A549 (cell line): Measurements from ENCODE around the gene ACAD11. TPM values are rescaled to one million over a fixed set of nuclear protein-coding genes. Genes with fewer than 3 reads are reported as not detected.

Experiments
- ATAC-seq, 2 experiments: fragments of 200-7000 bp in 1 of 2; fragments of >200 bp in 1 of 2; cut with Nextera tagmentation in 1 of 2; cut with Tn5 transposase in 1 of 2; 3 replicates each; pipeline versions ENCODE4 v1.8.0 to v1.9.1; 2018 to 2020; ENCODE audit warnings: mild to moderate bottlenecking in 1 of 2, moderate library complexity in 1 of 2
- CTCF ChIA-PET: fragments of 300-600 bp; sonication (Branson Sonifier 250); formaldehyde crosslinking; extraction: SDS; loops from one replicate; lab custom pipeline; 2021; ENCODE audit warnings: antibody characterized with exemption, inconsistent platforms; lab: Yijun Ruan, JAX
- POLR2A ChIA-PET: fragments of 350-600 bp; formaldehyde crosslinking; extraction: SDS; loops from one replicate; lab custom pipeline; 2021; ENCODE audit warnings: antibody characterized with exemption, inconsistent platforms; lab: Yijun Ruan, JAX
- DNase-seq, 2 experiments: peaks; one replicate each; pipeline versions ENCODE4 v3.0.0 to v3.0.0-alpha.2; 2011 to 2016; ENCODE audit warnings: low read depth in 1 of 2, low spot score in 1 of 2
- FAIRE-seq: peaks from 2 replicates; lab custom pipeline; 2011; peaks lifted over from hg19 to GRCh38; lab: Jason Lieb, UNC
- H3K27ac ChIP-seq, 2 experiments: fragments of >200 bp; sonication (Bioruptor Twin); formaldehyde crosslinking; 3 replicates each; pipeline ENCODE4 v1.5.1; 2016 to 2017
- H3K4me1 ChIP-seq: fragments of >200 bp; sonication (Bioruptor Twin); formaldehyde crosslinking; 3 replicates; pipeline ENCODE4 v1.6.1; 2016
- H3K4me2 ChIP-seq: fragments of >200 bp; sonication (Bioruptor Twin); formaldehyde crosslinking; 3 replicates; pipeline ENCODE4 v1.6.1; 2016
- H3K4me3 ChIP-seq: fragments of >200 bp; sonication (Bioruptor Twin); formaldehyde crosslinking; 3 replicates; pipeline ENCODE4 v1.5.1; 2016
- H3K9me3 ChIP-seq: fragments of >200 bp; sonication (Bioruptor Twin); formaldehyde crosslinking; 3 replicates; pipeline ENCODE4 v1.6.1; 2016
- BCL3 ChIP-seq: fragments of >200 bp; sonication (Bioruptor Twin); formaldehyde crosslinking; IDR thresholded peaks from 3 replicates; pipeline ENCODE4 v1.6.1; 2016
- BHLHE40 ChIP-seq: IDR thresholded peaks from 2 replicates; pipeline ENCODE4 v1.6.1; 2012; ENCODE audit warnings: low read depth, low read length, inconsistent platforms
- CBX2 ChIP-seq: fragments of 200-600 bp; sonication (generic); IDR thresholded peaks from 2 replicates; pipeline ENCODE4 v1.6.1; 2016; ENCODE audit warnings: low read depth, mild to moderate bottlenecking, borderline replicate concordance
- CBX8 ChIP-seq: fragments of 200-600 bp; sonication (generic); IDR thresholded peaks from 2 replicates; pipeline ENCODE4 v1.6.1; 2016
- CHD4 ChIP-seq: fragments of 200-600 bp; sonication (generic); IDR thresholded peaks from 2 replicates; pipeline ENCODE4 v1.6.1; 2016; ENCODE audit warnings: antibody characterized with exemption, mild to moderate bottlenecking, borderline replicate concordance
- EHF ChIP-seq: fragments of 250-450 bp; sonication (Bioruptor Pico); IDR thresholded peaks from 2 replicates; pipeline ENCODE4 v1.5.0; 2020; ENCODE audit warnings: mild to moderate bottlenecking
- EP300 ChIP-seq, 2 experiments: fragments of >200 bp; sonication (Bioruptor Twin); formaldehyde crosslinking; IDR thresholded peaks; 2 replicates in 1 of 2; 3 replicates in 1 of 2; pipeline ENCODE4 v1.6.1; 2016 to 2017
- FOSB ChIP-seq: fragments of 250-450 bp; sonication (Bioruptor Pico); IDR thresholded peaks from 2 replicates; pipeline ENCODE4 v1.5.0; 2020; ENCODE audit warnings: mild to moderate bottlenecking, moderate library complexity
- FOSL2 ChIP-seq, 2 experiments: fragments of 450-650 bp in 1 of 2; fragments of >200 bp in 1 of 2; sonication (Bioruptor Twin) in 1 of 2; formaldehyde crosslinking; IDR thresholded peaks; 2 replicates each; pipeline versions ENCODE4 v1.5.0 to v1.6.1; 2016 to 2020; ENCODE audit warnings: mild to moderate bottlenecking in 1 of 2, moderate library complexity in 1 of 2
- HOXA7 ChIP-seq: fragments of 250-450 bp; sonication (Bioruptor Pico); IDR thresholded peaks from 2 replicates; pipeline ENCODE4 v1.5.0; 2020; ENCODE audit warnings: mild to moderate bottlenecking, moderate library complexity
- HOXB5 ChIP-seq: fragments of 250-450 bp; sonication (Bioruptor Pico); IDR thresholded peaks from 2 replicates; pipeline ENCODE4 v1.5.0; 2020; ENCODE audit warnings: mild to moderate bottlenecking, moderate library complexity
- KDM5A ChIP-seq: fragments of 200-600 bp; sonication (generic); IDR thresholded peaks from 2 replicates; pipeline ENCODE4 v1.6.1; 2016; ENCODE audit warnings: antibody characterized with exemption, mild to moderate bottlenecking
- MYC ChIP-seq: IDR thresholded peaks from 2 replicates; pipeline ENCODE4 v1.6.1; 2012; ENCODE audit warnings: mild to moderate bottlenecking, inconsistent platforms, low read length, improper control_type of control experiment, borderline replicate concordance
- NFE2L2 ChIP-seq: fragments of 150-350 bp; conservative IDR thresholded peaks from 2 replicates; pipeline ENCODE4 v1.6.1; 2014; ENCODE audit warnings: low read length
- NR3C1 ChIP-seq: fragments of >200 bp; sonication (Bioruptor Twin); formaldehyde crosslinking; IDR thresholded peaks from 3 replicates; pipeline ENCODE4 v1.6.1; 2017
- PBX3 ChIP-seq: IDR thresholded peaks from 2 replicates; pipeline ENCODE4 v1.6.1; 2012
- PHF8 ChIP-seq: fragments of 200-600 bp; sonication (generic); IDR thresholded peaks from 2 replicates; pipeline ENCODE4 v1.6.1; 2016; ENCODE audit warnings: low read depth, mild to moderate bottlenecking, antibody characterized with exemption, moderate library complexity, borderline replicate concordance
- POLR2AphosphoS2 ChIP-seq: conservative IDR thresholded peaks from 2 replicates; pipeline ENCODE4 v1.6.1; 2012; ENCODE audit warnings: low read length, improper control_type of control experiment, inconsistent platforms
- RFX5 ChIP-seq: fragments of 450-650 bp; IDR thresholded peaks from 2 replicates; pipeline ENCODE4 v1.7.1; 2014; ENCODE audit warnings: antibody characterized with exemption, mild to moderate bottlenecking, moderate library complexity
- SMC3 ChIP-seq: fragments of >200 bp; sonication (Bioruptor Twin); formaldehyde crosslinking; IDR thresholded peaks from 3 replicates; pipeline ENCODE4 v1.6.1; 2018; ENCODE audit warnings: inconsistent platforms
- SREBF2 ChIP-seq: fragments of 450-650 bp; IDR thresholded peaks from 2 replicates; pipeline ENCODE4 v1.6.1; 2014; ENCODE audit warnings: mild to moderate bottlenecking, moderate library complexity
- ZC3H11A ChIP-seq: fragments of 450-650 bp; IDR thresholded peaks from 2 replicates; pipeline ENCODE4 v1.6.1; 2014; ENCODE audit warnings: antibody characterized with exemption, mild to moderate bottlenecking
- ZFP36 ChIP-seq: fragments of 450-650 bp; IDR thresholded peaks from 2 replicates; pipeline ENCODE4 v1.6.1; 2014; ENCODE audit warnings: borderline replicate concordance; ENCODE audit not compliant: partially characterized antibody
- ZNF302 ChIP-seq: fragments of 250-450 bp; sonication (Bioruptor Pico); IDR thresholded peaks from 2 replicates; pipeline ENCODE4 v1.9.0; 2021; ENCODE audit warnings: inconsistent platforms, mild to moderate bottlenecking, moderate library complexity
- WGBS: methylation state at CpG from one replicate; pipeline ENCODE4 v1.1.6; 2017; ENCODE audit errors: missing lambda C conversion rate; 5-methylcytosine and 5-hydroxymethylcytosine counted together
- polyA plus RNA-seq, 4 experiments: library from polyadenylated mRNA; depleted of rRNA in 3 of 4; stranded (reverse); fragments of >200 nt; fragmentation: RNase III in 1 of 4; extraction: RNeasy Plus Mini Kit Qiagen cat#74134 plus additional on column Dnase treatment in 1 of 4; gene quantifications; 2 replicates in 3 of 4; 3 replicates in 1 of 4; pipeline ENCODE4 v1.2.3, GENCODE V29; 2011 to 2017
- TF ChIP-seq, protein P1 (sequence below): fragments of 250-450 bp; sonication (Bioruptor Pico); IDR thresholded peaks from 2 replicates; pipeline ENCODE4 v1.5.0; 2021; ENCODE audit warnings: mild to moderate bottlenecking, moderate library complexity, borderline replicate concordance
- TF ChIP-seq, protein P2 (sequence below): fragments of 450-650 bp; IDR thresholded peaks from 2 replicates; pipeline ENCODE4 v1.6.1; 2014; ENCODE audit warnings: antibody characterized with exemption

The ACAD11 gene
- polyA plus RNA-seq, 2 of the 4 experiments (the other 2 are of a cell fraction), result 10.3 to 19.2 TPM

DNA sequence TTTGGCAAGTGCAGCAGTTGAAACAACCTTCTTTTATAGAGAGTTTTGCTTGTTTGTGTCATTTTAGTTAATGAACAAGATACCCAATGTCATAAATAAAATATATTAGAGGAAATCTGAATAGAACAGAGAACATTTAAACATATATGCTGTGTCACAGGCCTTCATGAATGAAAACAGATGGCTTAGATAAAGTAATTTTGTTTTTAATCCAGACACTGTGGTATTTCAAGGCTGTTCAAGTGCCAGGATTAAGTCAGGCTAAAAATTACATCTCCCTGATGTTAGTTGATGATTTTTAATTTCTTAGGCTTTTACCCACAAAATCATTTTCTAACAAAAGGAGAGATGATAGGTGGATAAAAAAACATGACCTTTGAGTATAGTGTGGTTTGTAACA lies 67.4 kb downstream of the ACAD11 start:
- ChIA-PET POLR2A (no interaction called here), CTCF (no interaction called here)
- no peak overlapping the region for H3K27ac ChIP-seq
- no peak overlapping the region for H3K4me3 ChIP-seq
- DNase-seq, result no peak
- H3K4me2 ChIP-seq, result no peak overlapping the region
- H3K9me3 ChIP-seq, result no peaks in the 10 kb centered on the region
- TF ChIP-seq BHLHE40, result no peak
- TF ChIP-seq CBX2, result no peak
- no peak for TF ChIP-seq ZFP36
- no peak for TF ChIP-seq ZNF302
- no peak for TF ChIP-seq POLR2AphosphoS2
- TF ChIP-seq EHF, result no peak
- no peak for TF ChIP-seq SREBF2
- no peak for TF ChIP-seq PBX3
- TF ChIP-seq MYC, result no peak
- no peak for TF ChIP-seq EP300 (IDR thresholded peaks at IDR 0.05)
- TF ChIP-seq CBX8, result no peak
- no peak for TF ChIP-seq ZC3H11A
- TF ChIP-seq HOXB5 (CRISPR knock-in tag), result no peak
- no peak for TF ChIP-seq SMC3
- no peak for TF ChIP-seq HOXA7
- TF ChIP-seq, all 56 proteins: peak for 0
- no peak for ATAC-seq
- FAIRE-seq, result no peak
- peaks cover 4% of the 10 kb centered on the region; the same call in 2 of the 3 replicates for H3K4me1 ChIP-seq

DNA sequence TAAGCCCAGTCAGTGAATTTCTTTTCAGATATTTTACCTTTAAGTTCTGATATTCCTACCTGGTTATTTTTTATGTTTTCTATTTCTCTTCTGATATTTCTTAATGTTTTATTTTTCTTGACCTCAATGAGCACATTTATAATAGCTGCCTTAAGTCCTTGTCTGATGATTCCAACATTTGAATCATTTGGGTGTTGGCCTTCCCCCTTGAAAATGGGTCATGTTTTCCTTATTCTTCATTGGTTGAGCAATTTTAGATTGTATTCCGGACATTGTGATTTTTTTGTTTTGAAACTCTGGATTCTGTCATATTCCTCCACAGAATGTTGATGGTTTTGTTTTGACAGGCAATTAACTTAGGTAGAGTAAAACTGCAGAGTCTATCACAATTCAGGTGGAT lies 72.2 kb downstream of the ACAD11 start:
- Histone ChIP-seq H3K27ac (no peak overlapping the region), H3K4me3 (no peak overlapping the region), H3K4me1 (no peaks in the 10 kb centered on the region), H3K9me3 (no peaks in the 10 kb centered on the region), H3K4me2 (no peak overlapping the region)
- POLR2A ChIA-PET, result no interaction called here
- CTCF ChIA-PET, result no interaction called here
- WGBS, result 100% methylated on average over 1 of the region's 1 CpG
- no peak for ATAC-seq
- TF ChIP-seq NFE2L2 (no peak), FOSL2 (IDR thresholded peaks at IDR 0.05) (no peak), FOSL2 (CRISPR knock-in tag; IDR thresholded peaks at IDR 0.05) (no peak), RFX5 (no peak), HOXA7 (no peak), CHD4 (no peak), PHF8 (no peak), NR3C1 (no peak), HOXB5 (CRISPR knock-in tag) (no peak), FOSB (CRISPR knock-in tag) (no peak), BCL3 (no peak), CBX2 (no peak), KDM5A (no peak)
- TF ChIP-seq, protein P1, sequence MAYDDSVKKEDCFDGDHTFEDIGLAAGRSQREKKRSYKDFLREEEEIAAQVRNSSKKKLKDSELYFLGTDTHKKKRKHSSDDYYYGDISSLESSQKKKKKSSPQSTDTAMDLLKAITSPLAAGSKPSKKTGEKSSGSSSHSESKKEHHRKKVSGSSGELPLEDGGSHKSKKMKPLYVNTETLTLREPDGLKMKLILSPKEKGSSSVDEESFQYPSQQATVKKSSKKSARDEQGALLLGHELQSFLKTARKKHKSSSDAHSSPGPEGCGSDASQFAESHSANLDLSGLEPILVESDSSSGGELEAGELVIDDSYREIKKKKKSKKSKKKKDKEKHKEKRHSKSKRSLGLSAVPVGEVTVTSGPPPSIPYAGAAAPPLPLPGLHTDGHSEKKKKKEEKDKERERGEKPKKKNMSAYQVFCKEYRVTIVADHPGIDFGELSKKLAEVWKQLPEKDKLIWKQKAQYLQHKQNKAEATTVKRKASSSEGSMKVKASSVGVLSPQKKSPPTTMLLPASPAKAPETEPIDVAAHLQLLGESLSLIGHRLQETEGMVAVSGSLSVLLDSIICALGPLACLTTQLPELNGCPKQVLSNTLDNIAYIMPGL (CRISPR knock-in tag), result no peak
- TF ChIP-seq, protein P2, sequence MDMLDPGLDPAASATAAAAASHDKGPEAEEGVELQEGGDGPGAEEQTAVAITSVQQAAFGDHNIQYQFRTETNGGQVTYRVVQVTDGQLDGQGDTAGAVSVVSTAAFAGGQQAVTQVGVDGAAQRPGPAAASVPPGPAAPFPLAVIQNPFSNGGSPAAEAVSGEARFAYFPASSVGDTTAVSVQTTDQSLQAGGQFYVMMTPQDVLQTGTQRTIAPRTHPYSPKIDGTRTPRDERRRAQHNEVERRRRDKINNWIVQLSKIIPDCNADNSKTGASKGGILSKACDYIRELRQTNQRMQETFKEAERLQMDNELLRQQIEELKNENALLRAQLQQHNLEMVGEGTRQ, result no peak
- no peak for DNase-seq
- no peak for FAIRE-seq
